ENCODE measurements around the gene PEMT. TPM values are rescaled to one million over a fixed set of nuclear protein-coding genes. Genes with fewer than 3 reads are reported as not detected.

PEMT gene
- total and polyA plus RNA-seq, 2 donors from 2014 or later = 36.8 to 52.1 TPM

GRCh38 chr17:17577373-17577772 lies 14.1 kb downstream of the PEMT start:
- Histone ChIP-seq H3K27ac (ENCODE audit: low read depth in 2 of 2, low read length in 2 of 2) (peak overlapping the region; percentile 14 to 57), H3K27me3 (ENCODE audit: control insufficient read depth, insufficient read depth, low read length) (no peaks in the 10 kb centered on the region), H3K9ac (ENCODE audit: low read length in 3 of 3) (no peak overlapping the region), H3K36me3 (ENCODE audit: control insufficient read depth in 2 of 3, insufficient read depth in 3 of 3, low read length in 3 of 3) (peaks cover 0 to 2% (median 0%) of the 10 kb centered on the region in 3 donors), H3K4me3 (ENCODE audit: low read length in 3 of 3) (no peak overlapping the region), H3K4me1 (ENCODE audit: control insufficient read depth in 2 of 3, insufficient read depth in 2 of 3, low read depth in 1 of 3, low read length in 3 of 3) (peaks cover 0 to 33% (median 7%) of the 10 kb centered on the region in 3 donors), H3K9me3 (ENCODE audit: control insufficient read depth in 2 of 3, insufficient read depth in 1 of 3, low read length in 3 of 3) (no peaks in the 10 kb centered on the region)
- no peak for TF ChIP-seq CTCF (IDR thresholded peaks at IDR 0.05; ENCODE audit: borderline replicate concordance, extremely low read depth, insufficient read depth)
- FAIRE-seq = no peak
- intact Hi-C loops (cut with DNase I) = no loop called here
- DNase-seq = peak in 1 of 5 donors; percentile 33

DNA sequence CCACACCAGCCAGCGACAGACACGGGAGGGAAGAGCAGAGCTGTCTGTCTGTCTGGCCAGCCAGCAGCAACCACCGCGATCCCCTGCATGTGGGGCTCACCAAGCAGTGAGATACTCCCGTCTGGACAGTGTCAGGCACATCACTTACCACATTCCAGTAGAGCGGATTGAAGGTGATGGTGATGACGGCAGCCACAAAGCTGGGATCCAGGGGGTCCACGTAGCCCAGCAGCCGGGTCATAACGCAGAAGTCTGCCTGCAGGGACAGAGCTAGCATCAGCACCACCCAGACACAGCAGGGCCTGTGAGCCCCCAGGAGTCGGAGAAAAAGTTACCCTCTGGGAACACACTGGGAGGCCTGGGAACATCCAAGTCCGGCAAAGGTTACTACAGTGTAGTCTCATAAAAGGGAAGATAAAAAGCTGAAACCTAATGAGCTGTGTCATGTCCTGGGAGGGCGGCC lies 14.7 kb downstream of the PEMT start:
- TF ChIP-seq CTCF (IDR thresholded peaks at IDR 0.05; ENCODE audit: borderline replicate concordance, extremely low read depth, insufficient read depth) = no peak
- H3K27ac ChIP-seq (ENCODE audit: low read depth in 2 of 2, low read length in 2 of 2) = no peak overlapping the region
- H3K27me3 ChIP-seq (ENCODE audit: control insufficient read depth, insufficient read depth, low read length) = no peaks in the 10 kb centered on the region
- peak in 3 of 5 donors; percentile 60 to 81 (median 73) for DNase-seq
- H3K9ac ChIP-seq (ENCODE audit: low read length in 3 of 3) = no peak overlapping the region
- FAIRE-seq = no peak
- H3K36me3 ChIP-seq (ENCODE audit: control insufficient read depth in 2 of 3, insufficient read depth in 3 of 3, low read length in 3 of 3) = peaks cover 0 to 2% (median 0%) of the 10 kb centered on the region in 3 donors
- intact Hi-C loops (cut with DNase I) = no loop called here
- no peaks in the 10 kb centered on the region for H3K9me3 ChIP-seq (ENCODE audit: control insufficient read depth in 2 of 3, insufficient read depth in 1 of 3, low read length in 3 of 3)
- peaks cover 0 to 33% (median 7%) of the 10 kb centered on the region in 3 donors for H3K4me1 ChIP-seq (ENCODE audit: control insufficient read depth in 2 of 3, insufficient read depth in 2 of 3, low read depth in 1 of 3, low read length in 3 of 3)
- H3K4me3 ChIP-seq (ENCODE audit: low read length in 3 of 3) = no peak overlapping the region

DNA sequence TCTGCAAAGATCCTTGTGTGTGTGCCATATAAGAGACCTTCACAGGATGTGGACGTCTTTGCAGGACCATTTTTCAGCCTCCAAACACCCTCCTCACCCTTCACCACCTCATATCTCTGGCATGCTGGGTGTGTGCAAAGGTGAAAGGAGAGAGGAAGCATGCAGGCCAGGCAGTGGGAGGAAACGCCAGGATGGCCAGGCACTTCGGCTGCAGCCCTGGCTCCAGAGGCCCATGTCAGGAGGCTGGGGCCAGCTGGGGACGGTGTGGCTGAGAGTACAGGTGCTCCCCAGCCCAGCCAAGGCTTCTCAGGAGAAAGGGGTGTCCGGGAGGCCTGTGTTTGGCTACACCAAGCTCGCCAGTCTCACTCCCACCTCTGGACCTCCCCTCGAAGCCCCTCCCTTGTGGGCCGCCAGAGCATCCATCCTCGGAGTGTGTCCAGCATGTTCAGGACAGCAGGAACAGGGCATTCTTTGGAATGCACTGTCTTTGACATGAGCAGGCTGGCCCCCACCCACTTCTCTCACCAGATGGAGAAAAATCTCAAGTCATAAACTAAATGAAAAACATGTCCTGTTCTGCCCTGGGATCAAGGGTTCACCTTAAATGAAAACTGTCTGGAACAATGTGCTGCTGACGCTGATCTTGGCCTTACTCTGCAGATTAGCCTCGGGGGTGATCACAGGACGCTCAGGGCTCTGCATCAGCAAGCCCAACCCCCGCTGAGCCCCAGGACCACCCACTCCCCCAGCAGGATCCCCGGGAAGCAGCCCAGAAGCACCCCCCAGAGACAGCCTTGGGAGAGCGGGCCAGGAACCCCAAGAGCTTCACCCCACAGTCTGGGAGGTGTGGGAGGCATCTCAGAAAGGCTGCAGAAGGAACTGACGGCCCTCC lies 15.9 kb downstream of the PEMT start:
- Histone ChIP-seq H3K27ac (ENCODE audit: low read depth in 2 of 2, low read length in 2 of 2) (peak overlapping the region; percentile 45 to 53), H3K9ac (ENCODE audit: low read length in 3 of 3) (no peak overlapping the region), H3K27me3 (ENCODE audit: control insufficient read depth, insufficient read depth, low read length) (no peaks in the 10 kb centered on the region), H3K36me3 (ENCODE audit: control insufficient read depth in 2 of 3, insufficient read depth in 3 of 3, low read length in 3 of 3) (peaks cover 0 to 2% (median 0%) of the 10 kb centered on the region in 3 donors), H3K9me3 (ENCODE audit: control insufficient read depth in 2 of 3, insufficient read depth in 1 of 3, low read length in 3 of 3) (no peaks in the 10 kb centered on the region), H3K4me3 (ENCODE audit: low read length in 3 of 3) (no peak overlapping the region), H3K4me1 (ENCODE audit: control insufficient read depth in 2 of 3, insufficient read depth in 2 of 3, low read depth in 1 of 3, low read length in 3 of 3) (peaks cover 0 to 32% (median 2%) of the 10 kb centered on the region in 3 donors)
- TF ChIP-seq CTCF (IDR thresholded peaks at IDR 0.05; ENCODE audit: borderline replicate concordance, extremely low read depth, insufficient read depth) = no peak
- intact Hi-C loops (cut with DNase I) = no loop called here
- FAIRE-seq (no peak), DNase-seq (peak in 1 of 5 donors; percentile 34)

All from kidney (tissue), 14 donors.